ENCODE data around the gene SEC14L3. TPM values are rescaled to one million over a fixed set of nuclear protein-coding genes. Genes with fewer than 3 reads are reported as not detected.

The SEC14L3 gene
- total RNA-seq, 1 experiment from 2014 or later, result not detected

GRCh38 chr22:30423301-30423958, 48.4 kb downstream of the SEC14L3 start:
- no peaks in the 10 kb centered on the region for H3K9me3 Mint-ChIP-seq
- H3K9ac ChIP-seq (ENCODE audit: extremely low read depth, insufficient read length, low read length), result peak overlapping the region; percentile 67
- no peak for DNase-seq
- H2BK15ac ChIP-seq (ENCODE audit: low read depth, low read length), result no peak overlapping the region
- peak overlapping the region; percentile 15 for H4K91ac ChIP-seq (ENCODE audit: insufficient read length, low read depth, low read length)
- H2BK12ac ChIP-seq (ENCODE audit: insufficient read length, low read depth, low read length), result no peak overlapping the region
- peak overlapping the region; percentile 96 to 98 (median 98) for H3K27ac Mint-ChIP-seq
- peak overlapping the region; percentile 62 for H3K18ac ChIP-seq (ENCODE audit: insufficient read length, low read depth, low read length)
- H3K14ac ChIP-seq (ENCODE audit: insufficient read depth, low read length), result peak overlapping the region; percentile 85
- H2AFZ ChIP-seq (ENCODE audit: low read length), result no peak overlapping the region
- peaks cover 21% of the 10 kb centered on the region for H3K23me2 ChIP-seq (ENCODE audit: insufficient read length, low read depth, low read length, poor library complexity, severe bottlenecking)
- H3K4me2 ChIP-seq (ENCODE audit: insufficient read depth, insufficient read length, low read length), result peak overlapping the region; percentile 83
- no peaks in the 10 kb centered on the region; the same call in 1 of the 2 replicates for H3K79me2 ChIP-seq (ENCODE audit: insufficient read depth, low read length)
- no peak overlapping the region for H3T11ph ChIP-seq (ENCODE audit: low read length)
- H2BK20ac ChIP-seq (ENCODE audit: low read depth, low read length, poor library complexity, severe bottlenecking), result no peak overlapping the region
- H2AK5ac ChIP-seq (ENCODE audit: insufficient read length, low read length), result no peak overlapping the region
- no peak overlapping the region for H3K56ac ChIP-seq (ENCODE audit: insufficient read length, low read depth, low read length)
- no peak overlapping the region for H3K4ac ChIP-seq (ENCODE audit: low read depth, low read length)
- peaks cover 7% of the 10 kb centered on the region; the same call in 1 of the 2 replicates for H3K4me1 ChIP-seq (ENCODE audit: insufficient read depth, low read length)
- no peak overlapping the region for H2BK120ac ChIP-seq (ENCODE audit: low read depth, low read length, poor library complexity, severe bottlenecking)
- H3K4me3 Mint-ChIP-seq, result peak overlapping the region; percentile 87 to 93
- no peak; the same call in 2 of the 3 replicates for TF ChIP-seq CTCF (conservative IDR thresholded peaks at IDR 0.05)
- peaks cover 31 to 37% of the 10 kb centered on the region in 2 experiments for H3K4me1 Mint-ChIP-seq
- no peaks in the 10 kb centered on the region for H3K79me1 ChIP-seq (ENCODE audit: insufficient read depth, low read depth, low read length, poor library complexity, severe bottlenecking)
- H3K9me3 ChIP-seq (ENCODE audit: control insufficient read depth, low read depth, low read length), result no peaks in the 10 kb centered on the region
- no peak overlapping the region for H3K23ac ChIP-seq (ENCODE audit: insufficient read length, low read depth, low read length)
- no peak overlapping the region for H4K5ac ChIP-seq (ENCODE audit: insufficient read length, low read depth, low read length)
- no peaks in the 10 kb centered on the region; the same call in 1 of the 2 replicates for H3K27me3 Mint-ChIP-seq (ENCODE audit: low read depth)
- no peak overlapping the region for H4K8ac ChIP-seq (replicated peaks; ENCODE audit: insufficient read length, low read depth, low read length)
- WGBS (ENCODE audit: extremely low coverage, insufficient read length, low lambda C conversion rate), result no CpG with 5 or more reads among the region's 45 CpGs
- peaks cover 12 to 44% (median 43%) of the 10 kb centered on the region in 3 experiments for H3K36me3 Mint-ChIP-seq (ENCODE audit: insufficient read depth in 1 of 3, low read depth in 3 of 3)
- H2BK5ac ChIP-seq (ENCODE audit: insufficient read length, low read length), result no peak overlapping the region
- H3K27me3 ChIP-seq (ENCODE audit: insufficient read depth, low read length), result no peaks in the 10 kb centered on the region
- H3K27ac ChIP-seq (ENCODE audit: insufficient read length, low read depth, low read length), result peak overlapping the region; percentile 29
- no peaks in the 10 kb centered on the region for H4K20me1 ChIP-seq (ENCODE audit: control insufficient read depth, insufficient read depth, insufficient read length)

Measured in H9 (cell line).